ENCODE measurements around the gene TRIM75.

- TF ChIP-seq CTCF (IDR thresholded peaks at IDR 0.05 in 8 of 11, conservative IDR thresholded peaks at IDR 0.05 in 3 of 11) (no peak), POLR2A (IDR thresholded peaks at IDR 0.05) (no peak), POLR2AphosphoS5 (IDR thresholded peaks at IDR 0.05) (no peak)
Measured at GRCh38 chr4:165088366-165088765, 34.7 kb downstream of the TRIM75 start.
